Gastroesophageal sphincter (tissue), 3 donors: ENCODE results near the gene RFNG.

Source experiments
- CTCF ChIP-seq, 4 experiments: fragments of 200-600 bp in 2 of 4; fragments of 450-650 bp in 2 of 4; sonication (generic) in 1 of 4; IDR thresholded peaks; one replicate each; pipeline ENCODE4 v1.5.1; 2017 to 2019; ENCODE audit warnings: antibody characterized with exemption in 4 of 4, mild to moderate bottlenecking in 2 of 4, moderate library complexity in 2 of 4
- EP300 ChIP-seq: sonication (generic); formaldehyde crosslinking; IDR thresholded peaks from one replicate; pipeline ENCODE4 v1.6.1; 2017; ENCODE audit warnings: antibody characterized with exemption, mild to moderate bottlenecking
- POLR2A ChIP-seq, 2 donors: fragments of 450-650 bp; IDR thresholded peaks; one replicate each; pipeline ENCODE4 v1.6.1; 2017; ENCODE audit warnings: antibody characterized with exemption in 2 of 2, mild to moderate bottlenecking in 2 of 2, moderate library complexity in 1 of 2
- POLR2AphosphoS5 ChIP-seq: sonication (generic); formaldehyde crosslinking; IDR thresholded peaks from one replicate; pipeline ENCODE4 v1.6.1; 2017; ENCODE audit warnings: antibody characterized with exemption

- TF ChIP-seq POLR2AphosphoS5 (peak; percentile 54), CTCF (IDR thresholded peaks at IDR 0.05) (no peak), POLR2A (IDR thresholded peaks at IDR 0.05) (peak; percentile 35 to 36), EP300 (no peak)
Observed at GRCh38 chr17:82051776-82052637, at the start of gene RFNG, which contains the start of gene GPS1.
